Astrocyte (in vitro differentiated cells and primary cell): Measurements from ENCODE around the gene PBOV1.

Source experiments
- CTCF ChIP-seq: IDR thresholded peaks from 2 replicates; pipeline ENCODE4 v1.5.1; 2011; ENCODE audit warnings: low read depth, mild to moderate bottlenecking, inconsistent platforms, low read length, moderate library complexity; ENCODE audit not compliant: insufficient read depth
- EZH2 ChIP-seq: IDR thresholded peaks from 2 replicates; pipeline ENCODE4 v1.6.1; 2012; ENCODE audit warnings: mild to moderate bottlenecking, low read length, inconsistent platforms; ENCODE audit not compliant: insufficient read depth

- no peak for TF ChIP-seq CTCF
- TF ChIP-seq EZH2, result no peak
Observed at GRCh38 chr6:138261116-138261780, 43.0 kb upstream of the PBOV1 start.
